CD4-positive, alpha-beta T cell treated with Interleukin-4 for 1 hour (primary cell): ENCODE measurements around the gene RAB40B.
A peak's percentile ranks its signal among the peaks of the same experiment; 100 is the strongest.
"Not testable (repeated sequence)": the region's sequence is repeated elsewhere in the genome, so short reads cannot be mapped to it uniquely, and the experiment has no call there.

ENCODE experiments used
- DNase-seq, 2 donors: peaks; one replicate each; pipeline ENCODE4 v3.0.0-alpha.2; 2020 to 2022

Gene RAB40B

GRCh38 chr17:82698065-82698973 lies at the start of gene RAB40B:
TSS of gene RAB40B (minus strand) at chr17:82698698. CDS start at chr17:82698596, 102 bp downstream.
- peak; percentile 99 for DNase-seq

- no peak for DNase-seq
Measured at GRCh38 chr17:82745524-82745923, 47.0 kb upstream of the RAB40B start.

GRCh38 chr17:82744736-82745135 lies 46.2 kb upstream of the RAB40B start:
- not testable (repeated sequence) for DNase-seq

GRCh38 chr17:82743344-82744219 lies 45.1 kb upstream of the RAB40B start:
- DNase-seq = no peak

- no peak for DNase-seq
Measured at GRCh38 chr17:82740906-82741759, 42.6 kb upstream of the RAB40B start.

GRCh38 chr17:82737967-82738877 lies 39.7 kb upstream of the RAB40B start:
- DNase-seq = no peak

- DNase-seq = no peak
Measured at GRCh38 chr17:82736511-82737185, 38.1 kb upstream of the RAB40B start.

GRCh38 chr17:82734987-82735866 lies 36.7 kb upstream of the RAB40B start, which contains the start of gene FN3K:
TSS of gene FN3K (plus strand) at chr17:82735615. CDS start at chr17:82735637, 22 bp downstream.
- DNase-seq = peak in 1 of 2 donors; percentile 35

GRCh38 chr17:82732118-82732743 lies 33.7 kb upstream of the RAB40B start:
- DNase-seq = no peak

- DNase-seq = no peak
Measured at GRCh38 chr17:82729479-82730260, 31.2 kb upstream of the RAB40B start.

- no peak for DNase-seq
Measured at GRCh38 chr17:82726427-82726826, 27.9 kb upstream of the RAB40B start.

GRCh38 chr17:82723169-82723807 lies 24.8 kb upstream of the RAB40B start:
- no peak for DNase-seq

- DNase-seq = no peak
Measured at GRCh38 chr17:82722341-82723013, 24.0 kb upstream of the RAB40B start.

- no peak for DNase-seq
Measured at GRCh38 chr17:82720204-82720603, 21.7 kb upstream of the RAB40B start.

- DNase-seq = no peak
Measured at GRCh38 chr17:82718986-82719685, 20.6 kb upstream of the RAB40B start.

- peak; percentile 95 to 96 for DNase-seq
Measured at GRCh38 chr17:82716203-82717010, 17.9 kb upstream of the RAB40B start, which contains the start of gene FN3KRP. TSS of gene FN3KRP (plus strand) at chr17:82716706. CDS start at chr17:82716756, 50 bp downstream.
